ENCODE results near the gene CDH13. TPM values are rescaled to one million over a fixed set of nuclear protein-coding genes. Genes with fewer than 3 reads are reported as not detected.

The CDH13 gene
- polyA plus RNA-seq, 3 donors: 8.2 to 11.2 (median 10.3) TPM

DNA sequence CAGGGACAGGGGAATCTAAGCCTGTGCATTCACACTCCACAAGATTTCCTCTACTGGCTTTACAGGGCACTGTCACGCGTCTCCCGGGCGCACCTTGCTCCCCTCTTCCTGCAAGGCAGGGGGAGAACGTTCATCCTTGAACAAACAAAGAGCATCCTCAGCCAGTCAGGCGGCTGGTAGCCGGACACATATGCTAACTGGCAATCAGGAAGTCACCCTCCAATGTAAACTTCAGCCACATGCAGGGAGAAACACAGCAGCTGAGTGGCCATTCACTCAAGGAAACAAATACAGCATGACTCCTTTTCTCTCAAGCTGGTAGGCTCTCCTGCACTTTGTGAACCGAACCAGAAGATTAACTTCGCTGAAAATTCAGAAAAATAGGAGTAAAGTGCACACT lies 1170.2 kb downstream of the CDH13 start:
- no peak for DNase-seq

DNA sequence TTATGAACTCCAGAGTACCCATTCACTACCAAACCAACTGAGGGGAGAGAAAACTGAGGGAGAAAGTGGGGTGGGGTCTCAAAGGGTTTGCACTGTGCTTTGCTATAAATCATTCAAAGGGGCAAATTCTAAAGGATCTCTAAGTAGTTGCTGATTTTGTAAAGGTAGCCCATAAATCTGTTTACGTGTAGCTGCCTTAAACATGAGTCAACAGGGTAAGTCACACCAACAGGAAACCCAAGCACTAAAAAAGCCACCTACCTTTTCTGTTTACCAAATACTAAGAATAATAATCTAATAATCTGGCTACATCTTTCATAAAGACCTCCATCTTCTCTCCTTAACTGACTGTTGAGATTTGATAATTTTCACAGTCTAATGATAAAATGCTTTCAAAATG lies 1172.6 kb downstream of the CDH13 start:
- DNase-seq: no peak

DNA sequence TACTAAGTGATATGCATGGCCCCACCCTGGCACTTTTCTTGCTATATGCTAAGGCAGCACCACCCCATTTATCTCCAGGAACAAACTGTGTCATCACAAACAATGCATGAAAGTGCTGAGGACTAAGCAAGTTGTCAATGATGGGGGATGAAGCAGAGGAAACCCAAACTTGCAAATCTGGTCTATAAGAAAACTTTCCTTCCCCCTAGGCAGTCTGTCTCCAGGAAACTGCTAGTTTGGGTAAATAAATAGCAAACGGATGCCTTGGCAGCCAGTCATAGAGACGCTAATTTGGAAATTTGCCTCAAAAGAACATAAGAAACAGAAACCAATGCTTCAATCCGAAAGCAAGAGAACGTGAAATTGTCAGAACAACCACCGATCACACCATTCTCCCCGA lies 1175.4 kb downstream of the CDH13 start:
- DNase-seq: no peak

DNA sequence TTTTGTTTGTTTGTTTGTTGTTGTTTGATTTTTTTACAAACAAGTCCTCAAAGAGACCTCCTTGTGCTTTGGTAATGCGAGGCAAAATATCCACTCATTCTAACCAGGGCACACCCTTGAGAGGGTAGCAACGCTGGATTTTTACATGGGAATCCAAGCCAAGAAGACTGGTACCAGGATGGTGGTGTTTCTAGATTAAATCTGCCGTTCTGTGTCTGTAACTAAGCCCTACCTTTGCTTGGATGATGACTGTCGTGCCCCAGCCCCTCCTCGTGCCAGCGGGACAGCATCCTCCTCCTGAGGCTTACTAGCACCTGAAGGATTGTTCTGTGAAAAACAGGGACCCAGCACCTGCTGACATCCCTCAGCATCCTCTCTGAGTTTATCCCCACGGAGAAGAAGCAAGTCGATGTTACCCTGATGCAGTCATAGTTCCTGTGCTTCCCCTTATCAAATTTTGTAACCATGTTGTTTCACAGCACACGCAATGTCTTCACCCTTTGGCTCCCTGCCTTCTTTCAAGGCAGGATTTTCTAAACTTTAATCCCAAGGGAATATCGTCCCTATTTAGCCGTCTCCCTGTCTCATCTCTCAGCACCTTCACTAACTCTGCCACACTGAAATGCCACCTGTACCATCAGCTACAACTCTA lies 1175.9 kb downstream of the CDH13 start:
- no peak for DNase-seq

DNA sequence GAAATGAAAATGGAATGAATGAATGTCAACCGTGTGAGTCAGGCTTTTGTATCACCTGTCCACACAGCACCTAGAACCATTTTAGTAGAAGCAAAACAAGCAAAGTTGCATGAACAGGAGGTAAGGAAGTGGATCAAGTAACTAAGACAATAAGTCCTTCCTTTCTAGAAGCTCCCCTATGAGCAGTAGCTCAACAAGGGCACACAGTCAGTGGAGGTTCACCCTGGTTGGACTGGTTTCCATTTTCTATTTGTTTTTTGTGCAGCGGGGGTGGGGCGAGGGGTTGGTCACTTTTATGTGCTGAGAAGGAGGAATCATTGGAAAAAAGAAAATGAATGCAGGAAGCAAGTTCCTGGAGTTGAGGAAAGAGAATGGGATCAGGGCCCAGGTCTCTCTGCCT lies 1177.0 kb downstream of the CDH13 start:
- DNase-seq: no peak

DNA sequence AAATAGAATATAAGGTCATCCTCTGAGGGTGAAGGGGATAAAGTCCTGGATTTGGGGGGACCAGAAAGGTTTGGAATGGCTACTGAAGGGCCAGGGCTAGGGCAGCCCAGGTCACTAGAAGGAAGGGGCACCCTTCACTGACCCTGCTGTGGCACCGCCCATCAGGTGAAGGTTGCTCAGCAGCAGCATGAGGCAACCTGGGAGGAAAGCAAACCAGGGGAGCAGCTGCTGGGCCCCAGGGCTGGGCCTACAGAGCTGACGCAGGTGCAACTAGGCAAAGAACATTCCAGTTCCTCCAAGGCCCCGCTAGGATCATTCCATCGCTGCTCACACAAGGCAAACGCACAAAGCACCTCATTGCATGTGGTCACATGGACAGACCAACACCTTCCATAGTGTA lies 1177.6 kb downstream of the CDH13 start:
- DNase-seq: no peak

DNA sequence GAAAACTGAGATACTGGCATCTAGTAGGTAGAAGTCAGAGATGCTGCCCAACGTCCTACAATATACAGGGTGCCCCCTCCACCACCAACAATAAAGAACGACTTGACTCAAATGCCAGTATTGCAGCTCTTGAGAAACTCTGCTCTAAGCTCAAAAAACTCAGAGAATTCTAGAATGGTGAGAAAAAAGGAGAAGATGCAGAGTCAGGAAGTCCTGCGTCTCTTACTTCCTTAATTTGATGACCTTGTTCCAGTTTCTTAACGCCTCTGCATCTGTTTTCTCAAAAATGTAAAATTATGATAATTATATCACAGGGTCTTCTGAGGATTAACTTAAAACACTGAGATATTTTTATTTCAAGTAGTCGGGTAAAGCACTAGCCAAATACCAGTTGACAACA lies 1179.3 kb downstream of the CDH13 start:
- no peak for DNase-seq

DNA sequence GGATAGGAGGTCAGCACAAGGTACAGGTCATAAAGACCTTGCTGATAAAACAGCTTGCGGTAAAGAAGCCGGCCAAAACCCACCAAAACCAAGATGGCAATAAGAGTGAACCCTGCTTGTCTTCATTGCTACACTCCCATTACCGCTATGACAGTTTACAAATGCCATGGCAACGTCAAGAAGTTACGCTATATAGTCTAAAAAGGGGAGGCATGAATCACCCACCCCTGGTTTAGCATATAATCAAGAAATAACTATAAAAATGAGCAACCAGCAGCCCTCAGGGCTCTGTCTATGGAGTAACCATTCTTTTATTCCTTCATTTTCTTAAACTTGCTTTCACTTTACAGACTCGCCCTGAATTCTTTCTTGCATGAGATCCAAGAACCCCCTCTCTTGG lies 1180.0 kb downstream of the CDH13 start:
- DNase-seq: no peak

DNA sequence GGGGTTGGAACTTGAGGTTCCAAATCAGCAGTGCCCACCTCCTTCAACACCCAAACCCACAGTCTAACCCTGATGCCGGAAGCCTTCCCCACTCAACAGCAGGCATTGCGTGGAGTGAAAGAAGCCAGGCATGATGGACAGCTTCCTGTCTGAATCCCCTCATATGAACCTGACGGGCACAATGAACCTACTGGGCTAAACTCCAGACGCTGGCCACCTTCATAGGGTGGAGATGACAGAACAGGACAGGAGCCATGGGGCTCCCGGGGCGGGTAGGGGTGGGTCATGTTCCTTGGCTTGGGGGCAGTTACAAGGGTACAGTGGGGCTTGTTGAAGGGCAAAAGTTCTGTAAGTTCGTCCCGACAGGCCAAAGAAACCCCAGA lies 1180.5 kb downstream of the CDH13 start:
- DNase-seq: no peak

DNA sequence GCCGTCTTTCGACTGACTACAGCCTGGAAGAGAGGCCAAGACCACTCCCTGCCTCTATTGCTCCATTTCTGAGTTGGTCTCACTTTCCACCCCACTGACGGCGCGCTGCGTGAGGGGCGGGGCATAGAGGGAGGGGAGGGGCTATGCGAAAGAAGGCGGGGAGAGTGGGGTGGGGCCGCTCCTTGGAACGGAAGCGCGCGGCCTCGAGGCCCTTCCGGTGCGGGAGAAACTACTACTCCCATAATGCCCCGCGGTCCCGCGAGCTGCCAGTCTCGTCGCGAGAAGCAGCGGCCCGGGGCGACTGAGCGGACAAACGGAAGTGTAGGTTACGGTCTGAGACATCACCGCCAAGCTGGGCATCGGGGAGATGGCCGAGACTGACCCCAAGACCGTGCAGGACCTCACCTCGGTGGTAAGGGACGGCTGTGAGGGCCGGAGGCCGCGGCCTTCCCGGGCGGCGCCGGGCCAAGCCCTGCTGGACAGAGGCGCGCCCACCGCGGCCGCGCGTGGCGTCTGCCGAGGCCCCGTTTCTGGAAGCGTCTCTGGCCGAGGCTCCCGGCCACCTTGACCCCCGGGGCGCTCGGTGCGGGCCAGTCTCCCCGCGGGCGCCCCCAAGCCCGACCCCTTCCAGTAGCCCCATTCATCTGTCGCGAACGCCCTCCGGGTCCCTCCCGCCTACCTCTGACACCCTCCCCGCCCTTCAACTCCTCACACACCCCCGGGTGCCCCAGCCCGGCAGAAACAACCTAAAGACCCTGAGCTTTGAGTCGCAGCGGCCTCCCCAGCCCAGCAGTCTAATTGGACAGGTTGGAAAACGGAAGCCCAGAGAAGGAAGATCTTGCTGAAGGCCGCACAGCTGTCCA lies 1181.2 kb downstream of the CDH13 start, which contains the start of gene HSBP1:
HSBP1 (plus strand) TSS at position 269 of the 863 bp plus-strand sequence; CDS start at position 368, 99 bp downstream.
- DNase-seq: peak; percentile 90

DNA sequence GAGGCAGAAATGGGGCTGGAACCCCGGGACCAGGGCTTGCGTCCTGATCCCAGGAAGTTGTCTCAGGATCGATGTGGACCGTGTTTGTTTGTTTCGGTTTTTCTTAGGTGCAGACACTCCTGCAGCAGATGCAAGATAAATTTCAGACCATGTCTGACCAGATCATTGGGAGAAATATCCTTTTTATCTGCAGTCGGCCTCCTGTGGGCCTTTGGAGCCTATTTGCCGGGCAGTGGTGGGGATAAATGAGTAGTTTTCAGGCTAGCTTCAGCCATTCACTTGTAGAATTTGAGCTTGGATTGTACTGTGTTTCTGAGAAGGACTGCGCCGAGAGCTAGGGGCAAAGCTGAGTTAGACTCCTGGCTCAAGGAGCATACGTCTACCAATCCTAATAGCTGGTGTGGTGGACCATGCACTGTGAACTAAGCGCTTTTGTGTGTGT lies 1181.8 kb downstream of the CDH13 start:
- no peak for DNase-seq

DNA sequence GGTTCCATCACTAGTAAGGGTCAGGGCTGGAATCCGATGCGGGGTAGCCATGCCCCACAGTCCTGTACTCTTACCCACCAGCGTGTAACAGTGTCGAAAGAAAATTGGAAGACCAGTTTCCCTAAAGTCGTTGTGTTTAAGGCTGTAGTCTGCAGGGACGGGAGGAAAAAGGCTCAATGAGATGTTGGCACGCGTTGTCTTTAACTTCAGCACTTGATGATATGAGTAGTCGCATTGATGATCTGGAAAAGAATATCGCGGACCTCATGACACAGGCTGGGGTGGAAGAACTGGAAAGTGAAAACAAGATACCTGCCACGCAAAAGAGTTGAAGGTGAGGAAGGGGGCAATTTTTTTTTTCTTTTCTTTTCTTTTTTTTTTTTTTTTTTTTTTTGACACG lies 1182.3 kb downstream of the CDH13 start:
- no peak for DNase-seq

DNA sequence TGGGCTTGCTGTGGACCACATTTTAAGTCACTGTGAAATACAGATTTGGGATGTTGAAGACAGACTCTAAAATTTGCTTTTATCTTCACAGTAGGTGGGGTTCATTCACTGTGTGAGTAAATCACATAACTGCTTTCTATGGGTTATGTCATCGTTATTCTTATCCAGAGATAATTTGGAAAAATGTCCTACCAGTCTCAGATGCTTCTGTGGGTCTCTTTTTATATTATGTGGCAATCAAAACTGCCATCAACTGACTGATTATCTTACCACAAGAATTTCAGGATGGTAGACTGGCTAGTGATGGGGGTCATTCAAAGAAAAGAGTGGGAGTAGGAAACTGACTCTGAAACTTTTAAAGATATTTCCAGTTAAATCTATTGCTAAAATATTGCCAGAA lies 1184.1 kb downstream of the CDH13 start:
- no peak for DNase-seq

DNA sequence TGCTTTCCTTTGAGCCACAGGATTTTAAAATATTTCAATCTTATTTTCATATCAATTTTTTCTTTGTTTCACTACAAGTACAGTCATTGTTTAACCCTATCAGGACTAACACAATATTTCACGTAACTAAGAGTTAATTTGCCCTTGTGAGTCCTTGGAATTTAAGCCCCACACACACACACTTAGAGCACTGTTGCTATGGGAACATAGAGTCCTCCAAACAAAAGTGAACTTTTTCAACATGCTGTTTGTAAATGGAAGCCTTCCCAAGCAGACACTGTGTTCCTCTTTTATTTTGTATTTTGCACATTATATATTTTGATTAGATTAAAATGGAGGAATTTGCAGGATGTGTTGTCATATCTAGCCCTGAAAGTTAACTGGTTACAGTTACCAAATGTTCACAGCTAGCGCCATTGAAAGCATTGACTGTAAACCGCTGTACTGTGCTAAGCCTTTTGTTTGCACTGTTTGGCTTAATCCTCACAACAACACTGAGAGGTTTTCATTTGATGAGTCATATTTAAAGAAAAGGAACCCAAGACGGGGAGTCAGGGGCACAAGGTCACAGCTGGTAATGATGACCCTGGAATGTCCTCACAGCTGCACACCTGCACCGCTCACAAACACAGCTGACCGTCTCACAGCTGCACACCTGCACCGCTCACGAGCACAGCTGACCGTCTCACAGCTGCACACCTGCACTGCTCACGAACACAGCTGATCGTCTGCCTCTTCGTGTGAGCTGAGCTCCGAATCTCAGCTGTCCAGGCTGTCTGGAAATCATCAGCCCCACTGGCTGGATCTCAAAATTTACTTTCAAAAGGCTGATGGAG lies 1187.3 kb downstream of the CDH13 start:
- DNase-seq: peak; percentile 64

DNA sequence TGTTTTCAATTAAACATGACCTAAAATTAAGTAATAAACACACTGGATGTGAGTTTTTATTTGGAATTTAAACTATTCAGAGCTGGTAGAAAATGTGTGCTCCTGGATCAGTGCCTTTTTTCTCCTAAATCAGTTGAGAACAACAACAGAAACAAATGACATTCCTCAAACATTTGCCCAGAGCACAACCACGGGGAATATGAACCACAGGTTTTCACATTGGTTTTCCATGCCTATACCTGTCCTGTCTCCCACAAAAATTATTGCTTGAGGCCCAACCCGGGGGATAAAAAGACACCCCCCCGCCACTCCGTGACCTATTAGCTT lies 1187.9 kb downstream of the CDH13 start:
- DNase-seq: no peak

DNA sequence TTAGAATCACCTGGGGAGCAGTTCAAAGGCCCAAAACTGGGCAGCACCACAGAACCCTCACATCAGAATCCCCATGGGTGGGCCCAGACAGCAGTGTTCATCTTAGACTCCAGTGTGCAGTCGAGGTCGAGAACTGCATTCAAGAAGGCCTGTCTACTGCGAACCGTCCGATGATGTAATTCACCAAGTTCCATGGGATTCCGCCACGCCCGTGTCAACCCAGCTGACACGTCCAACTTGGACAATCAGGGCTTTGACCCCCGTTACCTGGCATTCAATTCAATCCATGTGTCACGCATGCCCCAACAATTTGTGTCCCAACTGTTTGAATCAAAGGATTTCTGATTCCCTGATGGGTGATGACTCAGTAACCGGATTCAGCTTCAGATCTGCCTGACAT lies 1190.3 kb downstream of the CDH13 start:
- DNase-seq: no peak

DNA sequence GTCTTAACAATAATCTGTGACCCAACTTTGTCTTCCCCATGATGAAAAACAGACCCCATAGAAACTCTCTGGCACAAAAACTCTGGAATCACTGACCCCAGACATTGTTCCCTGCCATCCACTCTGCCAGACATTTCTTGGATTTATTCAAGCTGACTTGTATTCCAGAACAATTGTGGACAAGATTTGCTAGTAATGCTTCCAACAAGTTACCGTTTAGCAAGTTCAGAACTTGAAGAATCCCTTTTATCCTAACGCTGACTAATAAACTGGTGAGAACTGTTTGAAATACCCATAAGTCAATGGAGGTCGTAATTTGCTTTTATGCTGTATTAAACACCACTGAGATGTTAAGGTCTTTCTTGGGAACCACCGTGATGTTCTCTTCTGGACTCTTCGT lies 1191.5 kb downstream of the CDH13 start:
- DNase-seq: no peak

DNA sequence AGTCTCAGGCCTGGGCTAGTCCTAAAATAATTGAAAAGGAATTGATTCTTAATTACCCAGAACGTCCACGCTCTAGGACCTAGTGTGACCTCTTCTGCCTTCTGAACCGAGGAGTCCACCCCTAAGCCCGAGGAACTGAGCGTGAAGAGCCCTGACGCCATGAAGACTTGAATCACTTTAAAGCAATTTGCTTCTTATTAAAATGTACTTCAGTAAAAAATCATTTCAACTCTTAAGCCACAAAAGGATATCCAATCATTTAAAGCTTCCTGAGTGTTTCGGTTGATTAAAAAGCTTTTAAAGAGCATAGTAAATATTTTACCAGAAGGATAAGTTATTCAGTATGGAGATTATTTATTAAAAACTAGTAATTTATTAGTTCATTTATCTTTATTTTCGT lies 1192.6 kb downstream of the CDH13 start:
- DNase-seq: no peak

DNA sequence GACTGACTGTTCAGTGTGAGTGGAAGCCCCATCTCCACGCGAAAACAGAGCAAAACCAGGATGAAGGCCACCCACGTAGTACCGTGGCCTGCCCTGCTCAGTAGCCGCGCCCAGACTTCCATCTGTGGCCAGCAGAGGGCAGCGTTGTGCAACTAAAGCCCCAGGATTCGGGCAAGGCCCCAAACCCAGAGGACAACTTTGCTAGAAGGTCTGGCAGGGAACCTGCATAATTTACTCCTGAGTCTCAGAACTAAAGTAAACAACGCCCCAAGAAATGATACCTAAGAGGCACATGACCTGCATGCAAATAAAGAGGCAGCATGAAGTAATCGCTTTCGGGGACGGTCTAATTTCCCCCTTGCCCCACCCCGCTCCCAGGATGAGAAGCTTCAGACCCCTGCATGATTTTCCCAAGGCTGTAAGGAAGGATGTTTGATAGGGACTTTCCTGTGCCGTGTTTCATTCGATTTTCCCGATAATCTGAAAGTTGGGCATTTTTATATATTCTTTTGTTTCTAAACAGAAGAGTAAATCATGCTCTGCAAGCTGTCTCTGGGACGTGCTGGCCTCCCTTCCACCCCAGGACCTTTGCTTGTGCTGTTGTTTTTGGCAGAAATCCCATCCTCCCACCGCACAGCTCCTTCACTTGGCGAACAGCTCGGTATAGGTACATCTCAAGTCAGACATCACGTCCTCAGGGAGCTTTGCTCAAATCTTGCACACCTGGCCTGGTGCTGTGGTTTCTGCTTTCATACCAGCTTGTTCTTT lies 1199.6 kb downstream of the CDH13 start:
- peak; percentile 62 for DNase-seq

DNA sequence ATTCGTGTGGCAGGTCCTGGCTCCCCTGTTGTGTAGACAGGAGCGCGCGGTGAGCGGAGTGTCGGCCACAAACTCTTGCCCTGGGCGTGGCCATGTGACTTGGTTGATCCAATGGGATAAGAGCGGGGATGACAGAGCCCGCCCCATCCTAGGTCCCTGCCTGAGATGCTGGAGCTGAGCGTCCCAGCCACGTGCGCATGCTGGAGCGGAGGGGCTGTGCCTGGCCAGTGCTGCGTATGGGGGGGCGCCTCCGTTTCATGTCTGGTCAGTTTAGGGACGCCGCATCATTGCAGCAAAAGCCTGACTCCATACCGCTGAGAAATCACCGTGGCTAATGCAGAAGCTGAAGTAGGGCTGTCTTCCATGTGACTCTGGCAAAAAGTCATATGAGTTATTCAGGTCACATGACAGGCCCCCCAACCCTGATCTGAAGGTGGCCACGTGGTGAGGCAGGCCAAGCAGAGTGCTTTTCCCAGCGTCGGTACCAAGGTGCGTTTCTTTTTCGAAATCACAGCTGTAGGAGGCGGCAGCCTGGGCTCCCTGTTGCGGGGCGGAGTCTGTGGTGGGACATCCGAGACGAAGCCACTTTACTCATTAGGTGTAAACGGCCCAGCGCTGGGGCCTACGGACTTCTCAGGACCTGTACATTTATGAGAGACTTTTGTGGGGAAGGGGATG lies 1203.5 kb downstream of the CDH13 start:
- DNase-seq: no peak

DNA sequence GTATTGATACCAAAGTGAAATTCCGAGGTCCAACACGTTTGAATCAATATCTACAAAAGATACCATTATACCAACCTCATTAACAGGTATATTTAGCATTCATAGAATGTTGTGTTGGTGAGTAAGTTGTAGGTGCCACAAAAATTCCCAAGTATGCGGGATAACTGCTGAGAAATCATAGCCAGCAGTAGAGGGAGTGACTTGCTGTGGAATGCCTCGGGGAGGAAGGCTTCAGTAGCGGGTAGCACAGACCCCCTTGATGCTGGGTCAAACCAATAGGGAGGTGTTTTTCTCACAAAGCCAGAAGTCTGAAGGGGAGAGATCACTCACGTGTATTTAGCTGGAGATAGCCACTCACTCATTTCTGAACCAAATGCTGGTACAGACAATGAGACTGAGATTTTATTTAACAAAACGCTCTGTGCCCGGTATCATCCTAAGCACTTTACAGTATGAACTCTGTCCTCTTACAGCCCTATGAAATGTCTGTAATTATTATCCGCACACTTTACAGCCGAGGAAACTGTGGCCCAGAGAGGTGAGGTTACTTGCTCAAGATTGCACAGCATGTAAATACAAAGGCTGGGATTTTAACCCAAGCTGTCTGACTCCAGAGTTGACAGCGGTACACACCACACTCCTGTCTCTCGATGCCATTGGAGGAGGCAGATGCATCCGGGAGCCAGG lies 1204.1 kb downstream of the CDH13 start:
- no peak for DNase-seq
